HG02981 (cell line): ENCODE data around the gene WDR83.
"Not testable (repeated sequence)": the region's sequence is repeated elsewhere in the genome, so short reads cannot be mapped to it uniquely, and the experiment has no call there.

Experiments used
- ATAC-seq: cut with Tn5 transposase; IDR thresholded peaks from one replicate; pipeline ENCODE4 v1.9.1; 2021; ENCODE audit warnings: mild to moderate bottlenecking, moderate library complexity; ENCODE audit not compliant: unreplicated experiment

WDR83 gene

GRCh38 chr19:12681074-12681987, 14.7 kb downstream of the WDR83 start, which contains the start of gene DHPS:
Gene DHPS, minus strand, starts transcription at chr19:12681880. Its CDS starts 114 bp downstream, at chr19:12681766.
- ATAC-seq, result peak; percentile 58

- ATAC-seq, result no peak
These were observed 19.2 kb downstream of the WDR83 start for GRCh38 chr19:12685831-12686230.

- no peak for ATAC-seq
These were observed 21.0 kb downstream of the WDR83 start, which contains the start of gene GNG14 for GRCh38 chr19:12687496-12688196. Gene GNG14, plus strand, starts transcription at chr19:12687998. Its CDS starts 51 bp downstream, at chr19:12688049.

- ATAC-seq, result no peak
These were observed 22.4 kb downstream of the WDR83 start for GRCh38 chr19:12689012-12689411.

GRCh38 chr19:12689581-12690216, 23.1 kb downstream of the WDR83 start:
- ATAC-seq, result no peak

GRCh38 chr19:12692960-12693359, 26.4 kb downstream of the WDR83 start:
- no peak for ATAC-seq

- ATAC-seq, result no peak
These were observed 28.0 kb downstream of the WDR83 start for GRCh38 chr19:12694641-12695040.

GRCh38 chr19:12695096-12695495, 28.5 kb downstream of the WDR83 start:
- ATAC-seq, result no peak

- no peak for ATAC-seq
These were observed 28.9 kb downstream of the WDR83 start for GRCh38 chr19:12695514-12695913.

- peak; percentile 6 for ATAC-seq
These were observed 29.4 kb downstream of the WDR83 start for GRCh38 chr19:12695997-12696365.

- peak; percentile 83 for ATAC-seq
These were observed 30.0 kb downstream of the WDR83 start, which contains the start of gene FBXW9 for GRCh38 chr19:12696366-12697335. Gene FBXW9, minus strand, starts transcription at chr19:12696631. Its CDS starts 50 bp downstream, at chr19:12696581.

- ATAC-seq, result not testable (repeated sequence)
These were observed 30.8 kb downstream of the WDR83 start for GRCh38 chr19:12697425-12697824.

- ATAC-seq, result no peak
These were observed 31.5 kb downstream of the WDR83 start for GRCh38 chr19:12698138-12698537.

GRCh38 chr19:12701596-12702282, 35.1 kb downstream of the WDR83 start:
- no peak for ATAC-seq

- ATAC-seq, result no peak
These were observed 36.4 kb downstream of the WDR83 start for GRCh38 chr19:12703046-12703445.

GRCh38 chr19:12705169-12705568, 38.6 kb downstream of the WDR83 start:
- ATAC-seq, result no peak

- no peak for ATAC-seq
These were observed 39.2 kb downstream of the WDR83 start for GRCh38 chr19:12705654-12706331.

GRCh38 chr19:12706332-12706718, 39.7 kb downstream of the WDR83 start:
- no peak for ATAC-seq

- ATAC-seq, result no peak
These were observed 42.0 kb downstream of the WDR83 start for GRCh38 chr19:12708641-12709040.
